ENCODE data around the gene LUC7L.

- TF ChIP-seq CTCF (IDR thresholded peaks at IDR 0.05) (no peak), POLR2A (IDR thresholded peaks at IDR 0.05) (no peak)
These were observed 31.1 kb upstream of the LUC7L start for GRCh38 chr16:260326-260725.

All from testis (tissue), 2 donors.